Measurements from ENCODE around the gene LIN7A.

GRCh38 chr12:80872053-80872452 lies 65.7 kb downstream of the LIN7A start:
- no peak for TF ChIP-seq CTCF (IDR thresholded peaks at IDR 0.05; ENCODE audit: insufficient read depth, low read length, poor library complexity, severe bottlenecking)
- no peak for TF ChIP-seq EZH2phosphoT487 (conservative IDR thresholded peaks at IDR 0.05; ENCODE audit: low read length)

Data from SU-DHL-6 (cell line).